Stromal cell of bone marrow (primary cell): ENCODE data around the gene SLCO4A1.

Experiments
- DNase-seq: peaks from one replicate; pipeline ENCODE4 v3.0.0-alpha.2; 2012; ENCODE audit warnings: low read depth

SLCO4A1 gene

GRCh38 chr20:62642051-62642665 lies at the start of gene SLCO4A1:
SLCO4A1 (plus strand) TSS chr20:62642503; CDS start chr20:62656455, 13,952 bp downstream.
- DNase-seq, result no peak

GRCh38 chr20:62592506-62593177 lies 49.7 kb upstream of the SLCO4A1 start:
- DNase-seq, result no peak

GRCh38 chr20:62593616-62594015 lies 48.7 kb upstream of the SLCO4A1 start:
- no peak for DNase-seq

- no peak for DNase-seq
Measured at GRCh38 chr20:62595069-62595468, 47.2 kb upstream of the SLCO4A1 start.

- peak; percentile 52 for DNase-seq
Measured at GRCh38 chr20:62595491-62595890, 46.8 kb upstream of the SLCO4A1 start.

- DNase-seq, result no peak
Measured at GRCh38 chr20:62596486-62596885, 45.8 kb upstream of the SLCO4A1 start.

GRCh38 chr20:62596921-62597320 lies 45.4 kb upstream of the SLCO4A1 start:
- no peak for DNase-seq

- DNase-seq, result no peak
Measured at GRCh38 chr20:62597416-62598115, 44.7 kb upstream of the SLCO4A1 start.

GRCh38 chr20:62598761-62599194 lies 43.5 kb upstream of the SLCO4A1 start:
- DNase-seq, result no peak

- DNase-seq, result no peak
Measured at GRCh38 chr20:62599216-62600110, 42.8 kb upstream of the SLCO4A1 start.

GRCh38 chr20:62601172-62601571 lies 41.1 kb upstream of the SLCO4A1 start:
- DNase-seq, result no peak

GRCh38 chr20:62601714-62602113 lies 40.6 kb upstream of the SLCO4A1 start:
- DNase-seq, result no peak

GRCh38 chr20:62602550-62602949 lies 39.8 kb upstream of the SLCO4A1 start:
- DNase-seq, result no peak

GRCh38 chr20:62603021-62603906 lies 39.0 kb upstream of the SLCO4A1 start:
- DNase-seq, result peak; percentile 63

GRCh38 chr20:62603907-62604785 lies 38.2 kb upstream of the SLCO4A1 start:
- no peak for DNase-seq

GRCh38 chr20:62604796-62605195 lies 37.5 kb upstream of the SLCO4A1 start:
- no peak for DNase-seq

GRCh38 chr20:62605236-62605943 lies 36.9 kb upstream of the SLCO4A1 start:
- no peak for DNase-seq

GRCh38 chr20:62606016-62606415 lies 36.3 kb upstream of the SLCO4A1 start:
- DNase-seq, result no peak

GRCh38 chr20:62606551-62607201 lies 35.6 kb upstream of the SLCO4A1 start:
- no peak for DNase-seq
